DND-41 (cell line): ENCODE measurements around the gene CBR4.

Experiments used
- CTCF ChIP-seq: IDR thresholded peaks from 2 replicates; pipeline ENCODE4 v1.5.1; 2012; ENCODE audit warnings: borderline replicate concordance, low read length, moderate library complexity, mild to moderate bottlenecking; ENCODE audit not compliant: poor library complexity, severe bottlenecking; ENCODE audit errors: extremely low read depth
- EZH2 ChIP-seq: IDR thresholded peaks from 3 replicates; pipeline ENCODE4 v1.6.1; 2012; ENCODE audit warnings: borderline replicate concordance, low read depth, mild to moderate bottlenecking, moderate library complexity, low read length, inconsistent platforms; ENCODE audit not compliant: severe bottlenecking

GRCh38 chr4:169037506-169037905, 27.5 kb upstream of the CBR4 start:
- no peak for TF ChIP-seq CTCF
- no peak for TF ChIP-seq EZH2
